ENCODE measurements around the gene SERINC3. TPM values are rescaled to one million over a fixed set of nuclear protein-coding genes. Genes with fewer than 3 reads are reported as not detected.

Gene SERINC3
- total and polyA plus RNA-seq, 10 of the 15 experiments (the other 5 are each of a cell fraction or from before 2014, with no cell fraction given): 24.5 to 96.8 (median 38.8) TPM

GRCh38 chr20:44450281-44450889 is 71.5 kb downstream of the SERINC3 start:
- in situ Hi-C loops (cut with MboI): no loop called here
- H3K36me3 ChIP-seq (ENCODE audit: control insufficient read depth in 2 of 2, insufficient read depth in 2 of 2, low read length in 1 of 2): no peaks in the 10 kb centered on the region
- BruUV-seq (replicated peaks): no TSS peak
- no peak for ATAC-seq
- no peaks in the 10 kb centered on the region; the same call in 1 of the 2 replicates for H3K4me1 ChIP-seq (ENCODE audit: control insufficient read depth, insufficient read depth, low read length)
- H3K4me3 ChIP-seq: no peak overlapping the region
- H4K20me1 ChIP-seq (ENCODE audit: control insufficient read depth, insufficient read depth): no peaks in the 10 kb centered on the region
- RAD21 ChIA-PET (ENCODE audit: unreplicated experiment): no interaction called here
- no peak overlapping the region for H3K9ac ChIP-seq (ENCODE audit: control insufficient read depth, insufficient read depth, low read length)
- H3K27me3 ChIP-seq (replicated peaks in 1 of 2; ENCODE audit: control insufficient read depth in 2 of 2, insufficient read depth in 2 of 2, low read length in 1 of 2): no peaks in the 10 kb centered on the region; a peak in 1 of 4 replicates
- H3K9me3 ChIP-seq (replicated peaks; ENCODE audit: control insufficient read depth, insufficient read depth, low read length): no peaks in the 10 kb centered on the region; the same call in 2 of the 3 replicates
- SMC1A ChIA-PET (ENCODE audit: uncharacterized antibody, unreplicated experiment): interaction anchor here (1.6 kb wide), 1 partner anchor 10 kb away, joined by 3 read pairs; no protein-coding TSS in a partner anchor
- TF ChIP-seq ATF7 (IDR thresholded peaks at IDR 0.05; ENCODE audit: low read depth) (no peak), NFIC (IDR thresholded peaks at IDR 0.05; ENCODE audit: low read depth, low read length) (no peak), NRF1 (conservative IDR thresholded peaks at IDR 0.05; ENCODE audit: low read depth, low read length) (no peak), POU2F2 (IDR thresholded peaks at IDR 0.05; ENCODE audit: borderline replicate concordance, low read depth, low read length) (no peak), IKZF1 (conservative IDR thresholded peaks at IDR 0.05) (no peak), E2F8 (IDR thresholded peaks at IDR 0.05; ENCODE audit: low read depth, partially characterized antibody) (no peak), RB1 (IDR thresholded peaks at IDR 0.05; ENCODE audit: borderline replicate concordance) (no peak), REST (IDR thresholded peaks at IDR 0.05; ENCODE audit: low read depth, low read length) (no peak), SREBF2 (IDR thresholded peaks at IDR 0.05; ENCODE audit: low read length) (no peak), SP1 (IDR thresholded peaks at IDR 0.05; ENCODE audit: low read depth, low read length) (no peak)
- POLR2A ChIA-PET: no interaction called here
- H3K27ac ChIP-seq (ENCODE audit: control insufficient read depth, insufficient read depth): no peak overlapping the region
- H2AFZ ChIP-seq (ENCODE audit: control insufficient read depth, low read depth, low read length): no peak overlapping the region
- no peak for FAIRE-seq
- CTCF ChIA-PET: interaction anchor here (1.4 to 1.5 kb wide), 2 partner anchors 11 to 61 kb away, joined by 3 to 4 read pairs; no protein-coding TSS in a partner anchor
- H3K79me2 ChIP-seq (ENCODE audit: control insufficient read depth, insufficient read depth, low read length): no peaks in the 10 kb centered on the region
- DNase-seq (ENCODE audit: low read depth, low spot score): no peak
- WGBS (ENCODE audit: insufficient coverage, insufficient replicate concordance, low lambda C conversion rate, missing lambda C conversion rate): 50% methylated on average over 3 of the region's 3 CpGs
- no peak overlapping the region for H3K4me2 ChIP-seq (ENCODE audit: control insufficient read depth, insufficient read depth)
- intact Hi-C loops (cut with micrococcal nuclease; ENCODE audit: unreplicated experiment): no loop called here
